Fibroblast of pulmonary artery (primary cell): ENCODE data around the gene CCDC92.
A peak's percentile ranks its signal among the peaks of the same experiment; 100 is the strongest.

Experiments
- DNase-seq: peaks from one replicate; pipeline ENCODE4 v3.0.0-alpha.2; 2010; ENCODE audit warnings: low read depth
- H3K4me3 ChIP-seq: replicated peaks from 2 replicates; pipeline ENCODE4 v1.5.1; 2011; ENCODE audit warnings: low read depth, mild to moderate bottlenecking, control low read depth, low read length, moderate library complexity
- TF ChIP-seq, protein P1 (sequence below): IDR thresholded peaks from 2 replicates; pipeline ENCODE4 v1.5.1; 2011; ENCODE audit warnings: mild to moderate bottlenecking, control low read depth, low read length, inconsistent platforms; ENCODE audit errors: missing control alignments

The CCDC92 gene

GRCh38 chr12:123979566-123979965 is 6.9 kb upstream of the CCDC92 start:
- DNase-seq = no peak
- no peak overlapping the region for H3K4me3 ChIP-seq
- TF ChIP-seq, protein P1, sequence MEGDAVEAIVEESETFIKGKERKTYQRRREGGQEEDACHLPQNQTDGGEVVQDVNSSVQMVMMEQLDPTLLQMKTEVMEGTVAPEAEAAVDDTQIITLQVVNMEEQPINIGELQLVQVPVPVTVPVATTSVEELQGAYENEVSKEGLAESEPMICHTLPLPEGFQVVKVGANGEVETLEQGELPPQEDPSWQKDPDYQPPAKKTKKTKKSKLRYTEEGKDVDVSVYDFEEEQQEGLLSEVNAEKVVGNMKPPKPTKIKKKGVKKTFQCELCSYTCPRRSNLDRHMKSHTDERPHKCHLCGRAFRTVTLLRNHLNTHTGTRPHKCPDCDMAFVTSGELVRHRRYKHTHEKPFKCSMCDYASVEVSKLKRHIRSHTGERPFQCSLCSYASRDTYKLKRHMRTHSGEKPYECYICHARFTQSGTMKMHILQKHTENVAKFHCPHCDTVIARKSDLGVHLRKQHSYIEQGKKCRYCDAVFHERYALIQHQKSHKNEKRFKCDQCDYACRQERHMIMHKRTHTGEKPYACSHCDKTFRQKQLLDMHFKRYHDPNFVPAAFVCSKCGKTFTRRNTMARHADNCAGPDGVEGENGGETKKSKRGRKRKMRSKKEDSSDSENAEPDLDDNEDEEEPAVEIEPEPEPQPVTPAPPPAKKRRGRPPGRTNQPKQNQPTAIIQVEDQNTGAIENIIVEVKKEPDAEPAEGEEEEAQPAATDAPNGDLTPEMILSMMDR = no peak

DNA sequence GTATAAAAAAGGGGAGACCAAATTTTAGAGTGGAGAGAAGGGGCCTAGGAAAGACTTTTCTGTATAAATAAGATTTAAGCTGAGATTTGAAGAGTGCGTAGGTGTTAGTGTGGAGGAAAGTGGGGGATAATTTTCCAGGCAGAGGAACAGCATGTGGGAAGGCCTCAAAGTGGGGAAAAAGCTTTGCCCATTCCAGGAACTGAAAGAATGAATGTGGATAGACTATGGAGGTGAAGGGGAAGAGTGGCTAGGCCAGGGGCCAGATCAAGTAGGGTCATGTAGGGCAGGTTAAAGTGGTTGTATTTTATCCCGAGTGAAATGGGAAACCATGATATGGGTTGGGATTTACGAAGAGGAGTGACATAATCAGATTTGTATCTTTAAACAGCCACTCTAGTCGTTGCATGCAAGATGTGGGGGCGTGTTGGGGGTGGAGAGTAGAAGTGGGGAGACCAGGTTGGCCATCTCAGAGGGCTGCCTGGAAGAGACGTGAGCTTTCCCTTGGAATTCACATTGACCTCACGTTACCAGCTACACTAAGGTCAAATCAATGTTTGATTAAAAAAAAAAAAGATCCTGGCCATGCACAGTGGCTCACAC is 3.7 kb upstream of the CCDC92 start:
- no peak for DNase-seq
- TF ChIP-seq, protein P1 = no peak
- no peak overlapping the region for H3K4me3 ChIP-seq

- DNase-seq = peak; percentile 17
- H3K4me3 ChIP-seq = peak overlapping the region; percentile 69
- TF ChIP-seq, protein P1 = no peak
Observed at GRCh38 chr12:123973552-123974341, 1.1 kb upstream of the CCDC92 start.

- peak overlapping the region; percentile 72 for H3K4me3 ChIP-seq
- TF ChIP-seq, protein P1 = no peak
- DNase-seq = peak; percentile 47
Observed at GRCh38 chr12:123971770-123972456, 718 bp downstream of the CCDC92 start.

DNA sequence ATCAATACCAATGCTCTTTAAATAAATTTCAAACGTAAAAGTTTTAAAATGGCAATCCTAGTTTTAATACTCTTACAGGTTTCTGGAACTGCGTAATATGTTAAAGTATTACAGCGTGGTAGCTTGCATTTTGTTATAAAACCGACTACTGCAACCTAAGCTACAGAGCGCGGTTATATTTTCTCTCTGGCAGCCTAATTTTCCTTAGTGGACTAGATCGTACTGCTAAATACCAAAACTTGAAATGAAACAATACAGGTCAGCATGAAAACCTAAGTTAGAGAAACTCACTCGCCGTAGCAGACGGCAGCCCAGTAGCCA is 1.2 kb downstream of the CCDC92 start:
- DNase-seq = no peak

DNA sequence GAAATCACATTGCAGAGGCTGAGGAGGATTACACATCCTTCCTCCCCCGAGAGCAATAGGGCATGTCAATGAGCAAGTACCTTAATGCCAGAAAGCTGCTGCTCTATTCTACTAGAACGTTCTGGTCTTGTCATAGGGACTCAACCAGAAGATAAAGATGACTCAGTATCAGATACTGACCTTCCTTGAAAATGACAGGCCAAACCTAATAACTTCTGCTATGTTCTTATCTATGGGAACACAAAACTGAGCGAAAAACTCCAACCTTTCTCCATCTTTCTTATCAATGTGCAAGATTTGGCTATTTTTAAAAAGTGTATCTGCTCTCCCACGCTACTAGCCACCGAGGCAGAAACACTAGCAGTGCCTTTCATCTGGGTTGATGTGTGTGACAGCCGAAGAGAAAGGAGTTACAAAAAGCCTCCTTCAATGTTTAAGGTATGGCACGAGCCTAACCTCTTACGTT is 5.5 kb downstream of the CCDC92 start:
- no peak overlapping the region for H3K4me3 ChIP-seq
- no peak for DNase-seq
- TF ChIP-seq, protein P1 = no peak

More for the DNA sequence above, 1.2 kb downstream of the CCDC92 start:
- peak overlapping the region; percentile 72 for H3K4me3 ChIP-seq
- TF ChIP-seq, protein P1 = no peak
